ENCODE results near the gene EFHC1. TPM values are rescaled to one million over a fixed set of nuclear protein-coding genes. Genes with fewer than 3 reads are reported as not detected.
"Not testable (repeated sequence)": the region's sequence is repeated elsewhere in the genome, so short reads cannot be mapped to it uniquely, and the experiment has no call there.

Gene EFHC1
- total RNA-seq, 1 donor, result 6.4 TPM

DNA sequence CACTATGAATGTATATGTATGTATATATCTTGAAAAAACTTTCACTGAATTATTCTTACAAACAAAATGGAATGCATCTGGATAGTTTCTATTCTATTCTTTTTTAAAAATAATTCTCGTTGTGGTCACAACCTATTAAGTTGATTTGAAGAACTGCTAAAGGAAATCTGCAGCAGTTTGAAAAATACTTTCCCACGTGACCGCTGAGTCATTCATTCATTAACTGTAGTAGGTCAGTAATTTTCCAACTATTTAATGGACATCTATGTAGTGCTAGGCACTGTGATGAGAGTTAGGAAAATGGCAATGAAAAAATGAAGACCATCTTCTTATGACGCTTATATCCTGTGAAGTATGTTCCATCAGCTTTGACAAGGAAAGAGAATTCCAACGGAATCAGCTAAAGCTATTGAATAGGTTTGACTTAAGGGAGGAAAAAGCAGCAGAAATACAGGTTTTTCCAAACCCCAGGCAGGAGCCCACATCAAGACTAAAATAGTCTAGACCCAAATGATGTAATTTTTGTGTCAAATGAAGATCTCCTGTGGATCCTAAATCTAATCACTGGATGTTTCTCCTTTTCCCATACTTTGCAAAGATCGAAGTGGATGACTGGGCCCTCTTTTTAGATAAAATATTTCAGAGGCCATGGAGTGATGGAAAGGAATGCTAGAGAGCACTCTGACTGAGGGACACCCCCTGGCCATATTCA, 4.1 kb upstream of the EFHC1 start:
- no peak overlapping the region for H3K4me3 ChIP-seq (ENCODE audit: low read length)
- no peaks in the 10 kb centered on the region for H3K27me3 ChIP-seq (ENCODE audit: insufficient read depth, low read length)
- H3K9me3 ChIP-seq (ENCODE audit: low read depth, low read length), result no peaks in the 10 kb centered on the region
- H3K4me1 ChIP-seq (ENCODE audit: insufficient read depth, low read length), result peaks cover 16% of the 10 kb centered on the region

DNA sequence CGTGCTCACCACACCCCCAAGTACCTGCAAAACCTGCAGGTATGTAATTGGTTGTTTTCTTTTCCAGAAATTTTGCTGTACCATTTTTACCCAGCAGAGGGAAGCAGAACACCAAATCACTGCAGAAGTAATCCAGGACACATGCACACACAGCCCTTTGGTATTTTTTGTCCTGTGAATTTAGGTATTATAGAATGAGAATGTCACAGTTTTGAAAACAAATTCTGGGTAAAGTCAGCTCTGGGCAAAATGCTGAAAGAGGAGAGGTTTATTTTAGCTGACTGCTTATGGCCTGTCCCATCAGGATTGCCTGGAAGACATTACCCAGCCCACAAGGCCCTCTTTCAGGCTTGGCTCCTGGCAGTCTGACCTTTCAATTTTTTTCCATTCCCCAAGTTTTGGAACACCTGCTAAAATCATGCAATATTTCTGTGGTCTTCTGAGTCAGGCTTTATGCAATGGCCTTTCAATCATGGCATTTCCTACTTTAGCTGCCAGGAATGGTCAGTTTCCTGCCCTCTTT, 3.5 kb upstream of the EFHC1 start:
- Histone ChIP-seq H3K4me3 (ENCODE audit: low read length) (no peak overlapping the region), H3K4me1 (ENCODE audit: insufficient read depth, low read length) (peaks cover 17% of the 10 kb centered on the region), H3K9me3 (ENCODE audit: low read depth, low read length) (no peaks in the 10 kb centered on the region), H3K27me3 (ENCODE audit: insufficient read depth, low read length) (no peaks in the 10 kb centered on the region)

DNA sequence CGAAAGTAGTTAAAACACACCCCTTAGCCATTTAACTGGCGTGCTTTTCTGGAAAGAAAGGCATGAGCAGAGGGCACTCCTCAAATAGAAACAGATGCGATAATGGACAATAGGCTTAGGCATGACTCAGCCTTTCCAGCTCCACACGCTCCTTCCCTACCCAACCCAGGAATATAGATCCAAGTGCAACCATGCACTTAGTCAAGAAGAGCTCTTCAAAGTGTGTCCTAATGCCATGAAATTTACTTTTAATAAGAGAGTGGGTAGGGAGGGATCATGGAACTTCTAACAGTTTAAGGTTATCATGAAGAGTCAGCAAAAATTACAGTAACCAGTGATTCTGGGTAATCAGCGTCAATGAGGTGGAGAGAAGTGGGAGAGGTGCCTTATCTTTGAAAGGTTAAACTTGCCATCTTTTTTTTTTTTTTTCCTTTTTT, 2.4 kb upstream of the EFHC1 start:
- Histone ChIP-seq H3K9me3 (ENCODE audit: low read depth, low read length) (no peaks in the 10 kb centered on the region), H3K4me3 (ENCODE audit: low read length) (no peak overlapping the region), H3K4me1 (ENCODE audit: insufficient read depth, low read length) (peaks cover 17% of the 10 kb centered on the region), H3K27me3 (ENCODE audit: insufficient read depth, low read length) (no peaks in the 10 kb centered on the region)

DNA sequence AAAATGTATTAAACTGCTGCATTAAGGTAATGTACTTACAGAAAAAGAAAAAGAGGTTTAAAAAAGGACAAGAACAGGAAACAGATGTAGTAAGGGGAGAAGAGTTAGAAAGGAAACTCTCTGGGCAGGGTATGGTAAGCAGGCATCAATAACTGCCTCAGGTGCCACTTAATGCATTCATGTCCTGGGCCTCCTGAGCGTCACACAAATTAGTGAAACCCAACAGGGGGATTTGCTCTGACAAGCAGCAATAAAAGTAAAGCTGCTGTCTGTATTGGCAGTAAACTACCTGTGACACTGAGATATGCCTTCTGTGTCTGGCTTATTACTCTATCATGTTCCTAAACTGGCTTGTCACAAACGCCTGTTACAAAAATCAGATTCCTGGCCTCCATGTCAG, 1.5 kb upstream of the EFHC1 start:
- Histone ChIP-seq H3K4me1 (ENCODE audit: insufficient read depth, low read length) (peaks cover 17% of the 10 kb centered on the region), H3K4me3 (ENCODE audit: low read length) (no peak overlapping the region), H3K27me3 (ENCODE audit: insufficient read depth, low read length) (no peaks in the 10 kb centered on the region), H3K9me3 (ENCODE audit: low read depth, low read length) (no peaks in the 10 kb centered on the region)

DNA sequence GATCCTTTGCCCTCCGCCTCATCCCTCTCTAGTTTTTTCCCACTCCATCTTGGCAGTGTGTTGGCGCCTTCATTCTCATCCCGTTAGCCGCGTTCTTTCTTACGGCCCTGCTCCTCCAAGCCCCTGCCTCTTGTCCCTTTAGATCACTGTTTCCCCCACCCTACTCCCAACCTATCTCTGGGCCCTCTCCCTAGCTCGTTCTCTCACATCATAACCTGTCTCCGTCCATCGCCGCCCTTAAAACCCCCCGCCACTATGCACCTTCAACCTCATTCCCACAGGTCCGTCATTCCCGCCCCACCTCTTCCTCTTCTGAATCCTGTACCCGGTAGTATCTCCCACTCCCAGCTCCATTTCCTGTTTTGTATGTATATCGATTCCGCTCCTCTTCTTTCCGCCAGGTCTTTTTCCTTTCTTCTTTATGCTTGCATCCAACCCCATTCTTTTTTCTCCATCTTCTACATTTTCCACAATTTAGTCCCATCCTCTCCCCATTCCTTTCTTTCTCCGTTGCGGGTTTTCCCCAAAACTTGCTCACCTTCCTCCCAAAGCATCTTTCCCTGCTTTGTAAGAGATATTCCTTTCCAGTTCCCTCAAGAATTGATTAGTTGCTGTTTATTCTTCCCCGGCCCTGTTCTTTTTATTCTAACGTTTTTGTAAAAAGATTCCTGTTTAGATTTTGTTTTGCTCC, 671 bp downstream of the EFHC1 start:
- peak overlapping the region; percentile 54 for H3K4me3 ChIP-seq (ENCODE audit: low read length)
- no peaks in the 10 kb centered on the region for H3K9me3 ChIP-seq (ENCODE audit: low read depth, low read length)
- peaks cover 17% of the 10 kb centered on the region for H3K4me1 ChIP-seq (ENCODE audit: insufficient read depth, low read length)

DNA sequence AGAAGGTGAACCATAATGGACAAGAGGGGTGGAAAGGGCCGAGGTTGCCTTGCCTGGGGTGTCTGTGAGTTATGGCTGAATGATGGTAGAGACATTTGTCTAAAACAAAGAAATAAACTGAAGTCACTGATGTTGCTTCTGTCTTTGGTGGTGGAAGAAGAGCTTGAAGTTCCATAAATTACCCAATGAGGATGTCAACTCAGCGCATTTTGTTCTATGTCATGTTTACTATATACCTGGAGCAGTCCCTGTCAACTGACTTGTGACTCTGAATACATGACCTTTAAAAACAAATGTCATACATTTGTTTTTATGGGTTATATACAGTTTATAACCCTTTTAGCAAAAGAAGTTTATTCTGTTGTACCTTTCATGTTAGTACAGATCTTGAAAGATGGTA, 2.0 kb downstream of the EFHC1 start:
- H3K9me3 ChIP-seq (ENCODE audit: low read depth, low read length), result no peaks in the 10 kb centered on the region
- H3K4me1 ChIP-seq (ENCODE audit: insufficient read depth, low read length), result peaks cover 17% of the 10 kb centered on the region
- no peak overlapping the region for H3K4me3 ChIP-seq (ENCODE audit: low read length)
- no peaks in the 10 kb centered on the region for H3K27me3 ChIP-seq (ENCODE audit: insufficient read depth, low read length)

More for the DNA sequence above, 671 bp downstream of the EFHC1 start:
- H3K27me3 ChIP-seq (ENCODE audit: insufficient read depth, low read length), result no peaks in the 10 kb centered on the region

DNA sequence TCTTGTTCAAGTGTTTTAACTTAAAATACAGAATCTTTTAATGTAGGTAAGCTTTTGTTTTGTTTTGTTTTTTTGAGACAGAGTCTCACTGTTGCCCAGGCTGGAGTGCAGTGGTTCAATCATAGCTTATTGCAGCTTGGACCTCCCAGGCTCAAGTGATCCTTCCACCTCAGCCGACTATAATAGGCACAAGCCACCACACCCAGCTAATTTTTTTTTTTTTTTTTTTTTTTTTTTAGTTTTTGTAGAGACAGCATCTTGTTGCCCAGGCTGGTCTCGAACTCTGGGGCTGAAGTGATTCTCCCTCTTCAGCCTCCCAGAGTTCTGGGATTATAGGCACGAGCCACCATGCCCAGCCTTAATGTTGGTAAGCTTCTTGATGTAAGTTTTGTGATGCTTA, 3.3 kb downstream of the EFHC1 start:
- H3K4me3 ChIP-seq (ENCODE audit: low read length), result no peak overlapping the region
- no peaks in the 10 kb centered on the region for H3K27me3 ChIP-seq (ENCODE audit: insufficient read depth, low read length)
- peaks cover 17% of the 10 kb centered on the region for H3K4me1 ChIP-seq (ENCODE audit: insufficient read depth, low read length)
- H3K9me3 ChIP-seq (ENCODE audit: low read depth, low read length), result no peaks in the 10 kb centered on the region

DNA sequence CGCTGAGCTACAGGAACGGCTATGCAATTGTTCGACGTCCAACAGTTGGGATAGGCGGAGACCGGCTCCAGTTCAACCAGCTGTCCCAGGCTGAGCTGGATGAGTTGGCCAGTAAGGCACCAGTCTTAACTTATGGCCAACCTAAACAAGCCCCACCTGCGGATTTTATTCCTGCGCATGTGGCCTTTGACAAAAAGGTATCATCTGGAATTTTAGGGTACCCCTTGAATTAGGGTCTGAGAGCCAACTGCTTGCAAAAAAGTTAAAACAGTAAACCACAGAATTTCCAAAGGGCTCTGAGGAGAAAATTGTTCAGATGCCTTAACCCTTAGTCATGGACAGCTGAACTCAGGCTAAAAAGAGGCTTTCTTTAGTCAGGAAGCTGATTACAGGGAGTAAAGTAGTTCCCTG, 3.8 kb downstream of the EFHC1 start:
- Histone ChIP-seq H3K9me3 (ENCODE audit: low read depth, low read length) (no peaks in the 10 kb centered on the region), H3K4me3 (ENCODE audit: low read length) (no peak overlapping the region), H3K27me3 (ENCODE audit: insufficient read depth, low read length) (no peaks in the 10 kb centered on the region), H3K4me1 (ENCODE audit: insufficient read depth, low read length) (peaks cover 17% of the 10 kb centered on the region)

DNA sequence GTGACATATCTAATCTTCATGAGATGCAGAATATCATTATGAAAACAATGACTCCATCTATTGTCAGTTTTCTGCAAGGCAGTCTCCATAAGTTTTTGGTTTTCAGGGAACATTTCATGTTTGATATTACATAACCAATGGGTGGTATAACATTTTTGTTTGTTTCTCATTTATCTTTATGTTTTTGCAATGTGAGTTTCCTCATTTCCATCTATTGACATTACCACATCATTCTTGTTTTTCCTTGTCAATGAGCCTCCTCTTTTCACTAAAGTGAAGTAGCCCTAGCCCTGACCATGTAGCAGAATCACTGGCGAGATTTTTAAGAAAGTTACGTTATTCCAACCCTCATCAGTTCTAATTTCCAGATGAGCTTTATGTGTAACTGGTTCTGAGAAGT, 4.4 kb downstream of the EFHC1 start:
- H3K27me3 ChIP-seq (ENCODE audit: insufficient read depth, low read length), result no peaks in the 10 kb centered on the region
- H3K4me3 ChIP-seq (ENCODE audit: low read length), result no peak overlapping the region
- peaks cover 12% of the 10 kb centered on the region for H3K4me1 ChIP-seq (ENCODE audit: insufficient read depth, low read length)

DNA sequence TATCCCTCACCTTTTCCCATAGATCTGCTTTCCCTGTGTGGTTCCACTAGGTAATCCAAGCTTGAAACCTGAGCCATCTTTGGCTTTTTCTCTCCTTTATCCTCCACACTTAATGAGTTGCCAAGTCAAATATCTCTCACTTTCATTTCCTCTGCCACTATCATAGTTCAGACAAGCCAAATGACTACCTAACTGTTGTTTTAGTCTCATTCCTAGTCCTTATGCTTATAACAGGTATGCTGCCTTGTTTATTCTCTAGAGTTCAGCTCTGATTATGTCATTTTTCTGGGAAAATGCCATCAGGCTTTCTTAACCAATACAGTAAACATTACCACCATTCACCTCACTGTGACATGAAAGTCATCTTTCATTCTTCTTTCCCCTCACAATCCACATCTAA, 6.5 kb downstream of the EFHC1 start:
- Histone ChIP-seq H3K9me3 (ENCODE audit: low read depth, low read length) (no peaks in the 10 kb centered on the region), H3K4me1 (ENCODE audit: insufficient read depth, low read length) (no peaks in the 10 kb centered on the region)

More for the DNA sequence above, 4.4 kb downstream of the EFHC1 start:
- H3K9me3 ChIP-seq (ENCODE audit: low read depth, low read length), result no peaks in the 10 kb centered on the region

DNA sequence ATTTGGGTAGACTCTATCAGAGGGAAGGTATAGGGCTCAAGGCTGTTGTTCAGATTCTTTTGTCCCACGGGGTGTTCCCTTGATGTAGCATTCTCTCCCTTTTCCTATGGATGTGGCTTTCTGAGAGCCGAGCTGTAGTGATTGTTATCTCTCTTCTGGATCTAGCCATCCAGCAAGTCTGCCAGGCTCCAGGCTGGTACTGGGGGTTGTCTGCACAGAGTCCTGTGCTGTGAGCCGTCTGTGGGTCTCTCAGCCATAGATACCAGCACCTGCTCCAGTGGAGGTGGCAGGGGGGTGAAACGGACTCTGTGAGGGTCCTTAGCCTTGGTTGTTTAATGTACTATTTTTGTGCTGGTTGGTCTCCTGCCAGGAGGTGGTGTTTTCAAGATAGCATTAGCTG, 13.2 kb downstream of the EFHC1 start:
- not testable (repeated sequence) for H3K9me3 ChIP-seq (ENCODE audit: low read depth, low read length); H3K4me3 ChIP-seq (ENCODE audit: low read length); H3K27me3 ChIP-seq (ENCODE audit: insufficient read depth, low read length); H3K4me1 ChIP-seq (ENCODE audit: insufficient read depth, low read length)

More for the DNA sequence above, 6.5 kb downstream of the EFHC1 start:
- Histone ChIP-seq H3K4me3 (ENCODE audit: low read length) (no peak overlapping the region), H3K27me3 (ENCODE audit: insufficient read depth, low read length) (no peaks in the 10 kb centered on the region)

DNA sequence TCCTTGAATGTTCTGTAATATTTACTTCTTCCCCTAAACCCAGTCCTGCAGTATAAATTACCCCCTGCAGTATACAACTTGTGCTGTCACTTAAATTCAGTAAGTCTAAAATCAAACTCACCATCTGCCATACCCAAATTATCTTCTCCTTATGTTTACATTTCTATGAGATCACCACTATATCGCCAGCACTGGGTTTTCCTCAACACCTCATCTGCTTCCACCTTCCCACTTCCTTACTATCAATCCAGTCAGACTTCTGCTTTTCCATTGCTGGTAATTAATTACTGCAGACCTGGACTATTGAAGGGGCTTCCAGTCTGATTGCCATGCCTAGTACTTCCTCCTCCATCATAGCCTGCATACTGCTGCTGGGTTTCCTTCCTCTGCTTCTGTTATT, 15.2 kb downstream of the EFHC1 start:
- Histone ChIP-seq H3K4me1 (ENCODE audit: insufficient read depth, low read length) (no peaks in the 10 kb centered on the region), H3K4me3 (ENCODE audit: low read length) (no peak overlapping the region), H3K27me3 (ENCODE audit: insufficient read depth, low read length) (no peaks in the 10 kb centered on the region), H3K9me3 (ENCODE audit: low read depth, low read length) (no peaks in the 10 kb centered on the region)

DNA sequence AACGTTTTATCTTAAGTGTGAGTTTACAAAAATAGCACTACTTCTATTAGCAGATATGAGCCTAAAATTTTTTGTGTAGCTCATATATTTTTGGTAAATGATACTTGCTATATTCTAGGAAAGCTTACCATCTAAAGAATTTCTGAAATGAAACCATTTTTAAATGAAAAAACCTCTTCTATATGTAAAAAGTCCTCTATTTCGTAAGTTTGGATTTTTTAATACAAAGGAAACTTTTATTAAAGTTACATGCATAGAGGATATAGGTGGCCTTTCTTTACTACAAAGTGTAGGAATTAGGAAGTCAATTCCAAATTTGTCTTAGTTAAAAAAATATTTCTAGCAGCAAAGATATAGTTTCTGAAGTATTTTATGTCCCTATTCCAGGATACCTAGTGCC, 18.8 kb downstream of the EFHC1 start:
- H3K4me1 ChIP-seq (ENCODE audit: insufficient read depth, low read length), result no peaks in the 10 kb centered on the region
- no peak overlapping the region for H3K4me3 ChIP-seq (ENCODE audit: low read length)
- H3K27me3 ChIP-seq (ENCODE audit: insufficient read depth, low read length), result no peaks in the 10 kb centered on the region
- H3K9me3 ChIP-seq (ENCODE audit: low read depth, low read length), result no peaks in the 10 kb centered on the region

DNA sequence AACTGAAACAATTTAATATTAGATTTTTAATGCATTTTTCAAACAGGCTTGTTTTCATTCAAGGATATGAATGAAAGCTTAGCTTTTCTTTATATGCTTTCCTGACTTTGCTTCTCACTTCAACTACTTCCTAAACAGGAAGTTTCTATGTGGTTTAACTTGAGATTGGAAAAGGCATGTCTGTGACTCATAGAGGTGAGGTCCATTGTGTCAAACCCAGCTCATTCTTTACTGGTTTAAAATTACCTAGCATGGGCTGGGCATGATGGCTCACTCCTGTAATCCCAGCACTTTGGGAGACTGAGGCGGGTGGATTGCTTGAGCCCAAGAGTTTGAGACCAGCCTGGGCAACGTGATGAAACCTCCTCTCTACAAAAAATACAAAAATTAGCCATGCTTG, 34.4 kb downstream of the EFHC1 start:
- Histone ChIP-seq H3K9me3 (ENCODE audit: low read depth, low read length) (peaks cover 13% of the 10 kb centered on the region), H3K4me3 (ENCODE audit: low read length) (no peak overlapping the region), H3K27me3 (ENCODE audit: insufficient read depth, low read length) (no peaks in the 10 kb centered on the region), H3K4me1 (ENCODE audit: insufficient read depth, low read length) (no peaks in the 10 kb centered on the region)

DNA sequence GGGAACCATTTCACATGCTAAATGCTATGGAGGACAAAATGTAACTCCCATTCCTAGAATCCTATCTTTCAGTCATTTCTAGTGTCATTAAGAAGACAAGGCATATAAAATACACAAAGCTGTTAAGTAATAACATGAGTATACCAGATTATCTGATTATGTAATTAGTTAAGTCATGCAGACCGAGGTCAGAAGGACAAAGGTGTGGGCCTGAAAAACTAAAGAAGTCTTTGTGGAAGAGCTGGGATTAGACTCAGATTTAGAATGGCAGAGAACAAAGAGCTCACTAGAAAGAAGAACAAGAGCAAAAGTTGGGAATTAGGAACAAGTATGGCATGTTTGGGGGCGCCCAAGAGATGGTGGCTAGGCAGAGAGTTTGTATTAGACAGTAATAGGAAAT, 37.0 kb downstream of the EFHC1 start:
- Histone ChIP-seq H3K4me1 (ENCODE audit: insufficient read depth, low read length) (no peaks in the 10 kb centered on the region), H3K4me3 (ENCODE audit: low read length) (no peak overlapping the region), H3K9me3 (ENCODE audit: low read depth, low read length) (no peaks in the 10 kb centered on the region), H3K27me3 (ENCODE audit: insufficient read depth, low read length) (no peaks in the 10 kb centered on the region)

DNA sequence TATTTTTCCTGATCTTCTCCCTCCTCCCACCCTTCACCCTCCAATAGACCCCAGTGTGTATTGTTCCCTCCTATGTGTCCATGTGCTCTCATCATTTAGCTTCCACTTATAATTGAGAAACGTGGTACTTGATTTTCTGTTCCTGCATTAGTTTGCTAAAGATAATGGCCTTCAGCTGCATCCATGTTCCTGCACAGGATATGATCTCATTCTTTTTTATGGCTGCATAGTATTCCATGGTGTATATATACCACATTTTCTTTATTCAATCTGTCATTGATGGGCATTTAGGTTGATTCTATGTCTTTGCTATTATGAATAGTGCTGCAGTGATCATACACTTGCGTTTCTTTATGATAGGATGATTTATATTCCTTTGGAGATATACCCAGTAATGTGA, 41.1 kb downstream of the EFHC1 start:
- not testable (repeated sequence) for H3K9me3 ChIP-seq (ENCODE audit: low read depth, low read length); H3K4me3 ChIP-seq (ENCODE audit: low read length); H3K27me3 ChIP-seq (ENCODE audit: insufficient read depth, low read length); H3K4me1 ChIP-seq (ENCODE audit: insufficient read depth, low read length)

Measured in mononuclear cell (primary cell).